NT2/D1 (cell line): ENCODE data around the gene R3HCC1L.

Source experiments
- DNase-seq: peaks from one replicate; pipeline ENCODE4 v3.0.0-alpha.2; 2011; ENCODE audit warnings: low read depth, low spot score
- H3K27me3 ChIP-seq: 2 replicates; pipeline ENCODE4 v1.6.0; 2011; ENCODE audit warnings: mild to moderate bottlenecking; ENCODE audit not compliant: insufficient read length, insufficient read depth
- H3K36me3 ChIP-seq: 2 replicates; pipeline ENCODE4 v1.6.1; 2011; ENCODE audit warnings: mild to moderate bottlenecking, low read length, mixed read lengths; ENCODE audit not compliant: insufficient read depth, insufficient read length
- H3K4me1 ChIP-seq: 2 replicates; pipeline ENCODE4 v1.5.1; 2011; ENCODE audit not compliant: insufficient read depth, insufficient read length
- H3K4me3 ChIP-seq: 2 replicates; pipeline ENCODE4 v1.5.1; 2011; ENCODE audit warnings: low read depth; ENCODE audit not compliant: insufficient read length
- H3K9ac ChIP-seq: 2 replicates; pipeline ENCODE4 v1.6.0; 2011; ENCODE audit warnings: low read depth; ENCODE audit not compliant: insufficient read length
- H3K9me3 ChIP-seq: 2 replicates; pipeline ENCODE4 v1.5.1; 2011; ENCODE audit warnings: mild to moderate bottlenecking, low read length; ENCODE audit not compliant: insufficient read depth
- SUZ12 ChIP-seq: IDR thresholded peaks from 2 replicates; pipeline ENCODE4 v1.6.1; 2011; ENCODE audit not compliant: insufficient read length, insufficient read depth; ENCODE audit errors: extremely low read depth
- YY1 ChIP-seq: IDR thresholded peaks from 2 replicates; pipeline ENCODE4 v1.6.1; 2011; ENCODE audit not compliant: insufficient read length, insufficient read depth
- ZNF274 ChIP-seq: IDR thresholded peaks from 2 replicates; pipeline ENCODE4 v1.6.1; 2011; ENCODE audit warnings: mild to moderate bottlenecking, low read depth, low read length

Gene R3HCC1L

GRCh38 chr10:98273057-98273850 is 138.8 kb downstream of the R3HCC1L start:
- H3K4me1 ChIP-seq = peaks cover 19% of the 10 kb centered on the region
- no peaks in the 10 kb centered on the region for H3K36me3 ChIP-seq
- H3K4me3 ChIP-seq = no peak overlapping the region
- H3K9me3 ChIP-seq = no peaks in the 10 kb centered on the region
- TF ChIP-seq SUZ12 (no peak), YY1 (no peak), ZNF274 (no peak)
- no peak for DNase-seq
- H3K27me3 ChIP-seq = no peaks in the 10 kb centered on the region
- H3K9ac ChIP-seq = no peak overlapping the region

- TF ChIP-seq SUZ12 (no peak), YY1 (no peak), ZNF274 (no peak)
- DNase-seq = no peak
- H3K9ac ChIP-seq = no peak overlapping the region
- H3K36me3 ChIP-seq = no peaks in the 10 kb centered on the region
- H3K4me1 ChIP-seq = peaks cover 15% of the 10 kb centered on the region
- no peaks in the 10 kb centered on the region for H3K27me3 ChIP-seq
- no peaks in the 10 kb centered on the region for H3K9me3 ChIP-seq
- no peak overlapping the region for H3K4me3 ChIP-seq
Observed at GRCh38 chr10:98274562-98274961, 140.1 kb downstream of the R3HCC1L start.

GRCh38 chr10:98276311-98276710 is 141.9 kb downstream of the R3HCC1L start:
- Histone ChIP-seq H3K4me3 (no peak overlapping the region), H3K9me3 (no peaks in the 10 kb centered on the region), H3K4me1 (peaks cover 7% of the 10 kb centered on the region), H3K36me3 (no peaks in the 10 kb centered on the region), H3K9ac (no peak overlapping the region), H3K27me3 (no peaks in the 10 kb centered on the region)
- no peak for DNase-seq
- TF ChIP-seq YY1 (no peak), SUZ12 (no peak), ZNF274 (no peak)

- H3K4me1 ChIP-seq = no peaks in the 10 kb centered on the region
- no peaks in the 10 kb centered on the region for H3K9me3 ChIP-seq
- H3K27me3 ChIP-seq = no peaks in the 10 kb centered on the region
- H3K4me3 ChIP-seq = no peak overlapping the region
- TF ChIP-seq SUZ12 = no peak
- no peak for TF ChIP-seq YY1
- TF ChIP-seq ZNF274 = no peak
- H3K36me3 ChIP-seq = no peaks in the 10 kb centered on the region
- H3K9ac ChIP-seq = no peak overlapping the region
- no peak for DNase-seq
Observed at GRCh38 chr10:98285416-98285815, 151.0 kb downstream of the R3HCC1L start.

GRCh38 chr10:98286419-98286818 is 152.0 kb downstream of the R3HCC1L start:
- Histone ChIP-seq H3K4me3 (no peak overlapping the region), H3K9me3 (no peaks in the 10 kb centered on the region), H3K9ac (no peak overlapping the region), H3K27me3 (no peaks in the 10 kb centered on the region), H3K4me1 (no peaks in the 10 kb centered on the region), H3K36me3 (no peaks in the 10 kb centered on the region)
- TF ChIP-seq ZNF274 = no peak
- TF ChIP-seq YY1 = no peak
- TF ChIP-seq SUZ12 = no peak
- DNase-seq = no peak

GRCh38 chr10:98287321-98287720 is 152.9 kb downstream of the R3HCC1L start:
- H3K4me3 ChIP-seq = no peak overlapping the region
- DNase-seq = no peak
- no peak overlapping the region for H3K9ac ChIP-seq
- H3K36me3 ChIP-seq = no peaks in the 10 kb centered on the region
- no peaks in the 10 kb centered on the region for H3K9me3 ChIP-seq
- no peaks in the 10 kb centered on the region for H3K4me1 ChIP-seq
- H3K27me3 ChIP-seq = no peaks in the 10 kb centered on the region
- TF ChIP-seq YY1 (no peak), ZNF274 (no peak), SUZ12 (no peak)

GRCh38 chr10:98289802-98290209 is 155.3 kb downstream of the R3HCC1L start:
- DNase-seq = no peak
- H3K36me3 ChIP-seq = no peaks in the 10 kb centered on the region
- H3K9ac ChIP-seq = no peak overlapping the region
- H3K4me1 ChIP-seq = no peaks in the 10 kb centered on the region
- H3K4me3 ChIP-seq = no peak overlapping the region
- no peak for TF ChIP-seq SUZ12
- no peak for TF ChIP-seq YY1
- TF ChIP-seq ZNF274 = no peak
- H3K27me3 ChIP-seq = no peaks in the 10 kb centered on the region
- H3K9me3 ChIP-seq = no peaks in the 10 kb centered on the region

GRCh38 chr10:98292971-98293370 is 158.5 kb downstream of the R3HCC1L start:
- Histone ChIP-seq H3K9me3 (no peaks in the 10 kb centered on the region), H3K27me3 (no peaks in the 10 kb centered on the region), H3K36me3 (no peaks in the 10 kb centered on the region), H3K9ac (no peak overlapping the region), H3K4me3 (no peak overlapping the region), H3K4me1 (peaks cover 7% of the 10 kb centered on the region)
- TF ChIP-seq ZNF274 = no peak
- no peak for DNase-seq
